Muscle of leg (tissue), 11 donors: ENCODE measurements around the gene HLA-DMB. TPM values are rescaled to one million over a fixed set of nuclear protein-coding genes. Genes with fewer than 3 reads are reported as not detected.
"Not testable (repeated sequence)": the region's sequence is repeated elsewhere in the genome, so short reads cannot be mapped to it uniquely, and the experiment has no call there.

Source experiments
- DNase-seq: peaks from one replicate; pipeline ENCODE4 v3.0.0; 2013
- H3K27ac ChIP-seq: one replicate; pipeline ENCODE4 v1.5.1; 2013; ENCODE audit warnings: mild to moderate bottlenecking, low read length, control low read depth
- H3K27me3 ChIP-seq: one replicate; pipeline ENCODE4 v1.6.1; 2013; ENCODE audit warnings: low read length; ENCODE audit not compliant: control insufficient read depth, insufficient read depth
- H3K36me3 ChIP-seq: one replicate; pipeline ENCODE4 v1.6.1; 2013; ENCODE audit warnings: low read length; ENCODE audit not compliant: control insufficient read depth, insufficient read depth
- H3K4me1 ChIP-seq: one replicate; pipeline ENCODE4 v1.6.1; 2013; ENCODE audit warnings: low read length; ENCODE audit not compliant: control insufficient read depth, insufficient read depth
- H3K4me3 ChIP-seq: one replicate; pipeline ENCODE4 v1.5.1; 2013; ENCODE audit warnings: low read length, control low read depth
- H3K9me3 ChIP-seq: replicated peaks from 2 replicates; pipeline ENCODE4 v1.6.1; 2013; ENCODE audit warnings: low read depth, low read length; ENCODE audit not compliant: control insufficient read depth
- WGBS: methylation state at CpG from one replicate; pipeline ENCODE4 v1.1.5; 2013; ENCODE audit warnings: missing lambda C conversion rate; ENCODE audit not compliant: insufficient coverage; 5-methylcytosine and 5-hydroxymethylcytosine counted together
- polyA plus RNA-seq, 8 donors: library from polyadenylated mRNA; unstranded; fragments of 120-200 nt; gene quantifications; one replicate each; pipeline versions ENCODE4 v1.2.1 to v1.2.3, GENCODE V29; 2013; ENCODE audit warnings: inconsistent platforms in 1 of 8, low replicate concordance in 1 of 8; ENCODE audit not compliant: insufficient read length in 8 of 8, insufficient read depth in 1 of 8
- total RNA-seq: library from RNA; stranded (reverse); fragments of 120-200 nt; gene quantifications from one replicate; pipeline ENCODE4 v1.2.4, GENCODE V29; 2013

HLA-DMB gene
- total and polyA plus RNA-seq, 9 donors, result 3.5 to 5.6 (median 4.4) TPM

DNA sequence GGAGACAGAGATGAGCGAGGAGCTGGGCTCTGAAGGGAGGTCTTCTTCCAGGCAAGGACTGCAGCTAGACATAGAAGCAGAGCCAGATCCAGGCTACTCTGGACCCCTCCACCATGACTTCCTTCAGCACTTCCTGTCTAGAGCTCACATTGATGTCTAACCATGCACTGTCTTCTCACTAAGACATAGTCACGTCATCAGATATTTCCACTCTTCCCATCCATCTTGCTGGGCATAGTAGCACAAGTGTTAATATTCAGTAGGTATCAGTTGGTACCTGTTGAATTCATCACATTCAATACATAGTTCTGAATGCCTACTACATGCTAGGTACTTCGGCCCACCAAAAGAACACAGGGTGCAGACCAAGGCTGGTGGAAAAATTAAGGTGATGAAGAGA is 9.2 kb upstream of the HLA-DMB start:
- Histone ChIP-seq H3K4me1 (peaks cover 3% of the 10 kb centered on the region), H3K4me3 (no peak overlapping the region), H3K9me3 (no peaks in the 10 kb centered on the region)

DNA sequence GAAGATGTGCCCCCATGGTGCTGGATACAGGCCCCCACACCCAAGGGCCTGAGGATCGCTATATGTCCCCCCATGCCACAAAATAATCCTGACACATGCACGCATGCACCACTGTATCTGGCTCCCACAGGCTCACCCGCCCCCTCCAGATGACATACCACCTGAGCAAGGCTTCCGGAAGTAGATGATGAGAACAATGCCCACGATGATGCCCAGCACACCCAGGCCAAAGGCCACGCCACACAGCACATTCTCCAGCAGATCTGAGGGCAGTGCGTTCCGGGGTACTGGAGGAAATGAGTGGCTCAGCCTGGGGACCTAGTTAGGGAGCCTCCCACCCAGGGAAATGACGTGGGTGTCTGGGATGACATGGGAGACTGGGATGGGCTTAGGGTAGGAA is 8.3 kb upstream of the HLA-DMB start:
- peaks cover 3% of the 10 kb centered on the region for H3K4me1 ChIP-seq

More for the DNA sequence above, 9.2 kb upstream of the HLA-DMB start:
- 100% methylated on average over 1 of the region's 3 CpGs for WGBS
- peaks cover 2% of the 10 kb centered on the region for H3K27me3 ChIP-seq
- H3K36me3 ChIP-seq, result no peaks in the 10 kb centered on the region
- DNase-seq, result no peak
- no peak overlapping the region for H3K27ac ChIP-seq

DNA sequence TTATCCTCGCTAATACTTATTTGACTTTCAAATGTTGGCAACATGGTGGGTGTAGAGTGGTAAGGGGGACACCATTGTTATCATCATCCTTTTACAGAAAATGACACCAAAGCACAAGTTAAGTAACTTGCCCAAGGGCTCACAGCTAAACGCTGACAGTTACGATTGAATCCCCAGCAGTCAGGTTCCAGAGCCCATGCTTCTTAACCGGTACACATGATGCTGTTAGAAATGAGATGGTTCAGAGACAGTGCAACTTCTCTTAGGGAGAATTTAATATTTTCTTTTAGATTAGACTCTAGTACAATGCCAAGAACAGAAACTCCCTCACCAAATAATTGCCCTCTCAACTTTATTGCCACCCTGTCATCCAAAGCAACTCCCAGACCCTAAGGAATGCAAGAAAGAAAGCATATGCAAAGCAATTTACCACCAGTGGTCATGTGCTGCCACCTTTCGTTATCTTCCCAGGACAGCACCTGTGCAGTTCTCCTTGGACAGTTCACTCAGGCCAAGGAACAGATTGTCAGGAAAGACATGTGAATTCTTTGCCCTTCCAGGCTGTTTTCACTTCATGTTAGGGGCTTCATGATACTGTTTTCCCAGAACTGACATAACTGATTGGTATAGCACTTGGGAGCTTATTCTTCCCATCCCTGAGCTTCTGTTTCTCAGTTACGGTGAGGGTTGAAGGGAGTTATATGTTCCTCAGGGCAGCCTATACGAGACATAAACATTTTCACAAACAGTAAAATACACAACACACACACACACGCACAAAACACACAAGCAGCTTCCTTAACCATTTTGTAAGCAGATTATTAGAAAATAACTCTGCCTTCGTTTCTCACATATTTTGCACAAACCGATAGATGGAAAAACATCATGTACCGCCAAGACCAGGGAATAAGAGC is 7.0 kb upstream of the HLA-DMB start:
- no peak overlapping the region for H3K4me3 ChIP-seq
- no peaks in the 10 kb centered on the region for H3K9me3 ChIP-seq
- H3K27me3 ChIP-seq, result no peaks in the 10 kb centered on the region
- 0% methylated on average over 1 of the region's 11 CpGs for WGBS
- no peak overlapping the region for H3K27ac ChIP-seq
- peaks cover under 1% of the 10 kb centered on the region for H3K4me1 ChIP-seq
- H3K36me3 ChIP-seq, result no peaks in the 10 kb centered on the region
- DNase-seq, result peak; percentile 54

More for the DNA sequence above, 8.3 kb upstream of the HLA-DMB start:
- H3K9me3 ChIP-seq, result no peaks in the 10 kb centered on the region
- 70% methylated on average over 4 of the region's 9 CpGs for WGBS
- no peak overlapping the region for H3K4me3 ChIP-seq
- no peak overlapping the region for H3K27ac ChIP-seq
- no peaks in the 10 kb centered on the region for H3K27me3 ChIP-seq
- no peaks in the 10 kb centered on the region for H3K36me3 ChIP-seq
- DNase-seq, result no peak

DNA sequence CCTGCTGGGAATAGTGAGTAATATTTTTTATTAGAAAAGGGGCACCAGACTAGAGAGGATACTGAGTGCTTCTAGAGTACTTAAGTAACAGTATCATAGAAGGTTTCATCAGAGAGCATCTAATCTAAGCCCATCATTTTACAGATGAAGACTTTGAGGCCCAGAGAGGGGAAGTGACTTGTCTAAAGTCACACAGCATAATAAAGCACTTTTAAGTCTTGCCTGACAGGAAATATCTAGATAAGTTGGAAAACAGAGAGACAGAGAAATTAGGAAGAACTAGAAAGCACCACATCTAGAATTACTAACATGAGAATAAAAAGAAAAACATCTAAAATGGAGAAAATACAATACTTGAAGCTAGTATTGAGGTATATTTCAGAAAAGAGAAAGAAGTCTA is 6.1 kb upstream of the HLA-DMB start:
- no peak for DNase-seq
- no peaks in the 10 kb centered on the region for H3K27me3 ChIP-seq
- H3K9me3 ChIP-seq, result no peaks in the 10 kb centered on the region
- H3K36me3 ChIP-seq, result no peaks in the 10 kb centered on the region
- no peak overlapping the region for H3K4me3 ChIP-seq
- no peaks in the 10 kb centered on the region for H3K4me1 ChIP-seq
- H3K27ac ChIP-seq, result no peak overlapping the region

DNA sequence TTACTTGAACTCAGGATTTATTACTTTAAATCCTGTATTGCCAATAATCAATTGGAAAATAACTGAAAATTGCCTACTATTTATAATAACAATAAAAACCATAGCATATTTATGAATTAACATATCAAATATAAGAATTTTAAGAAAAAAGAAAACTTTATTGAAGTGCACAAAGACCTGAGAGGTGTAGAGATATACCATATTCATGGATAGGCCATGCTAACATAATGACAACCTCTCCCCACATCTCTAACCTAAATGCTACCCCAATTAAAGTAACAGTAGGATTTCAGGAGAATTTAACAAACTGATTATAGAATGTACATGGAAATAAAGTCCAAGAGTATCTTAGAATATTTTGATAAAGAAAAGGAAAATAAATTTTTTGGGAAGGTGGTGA is 5.1 kb upstream of the HLA-DMB start:
- H3K27me3 ChIP-seq, result peaks cover 2% of the 10 kb centered on the region
- H3K4me3 ChIP-seq, result no peak overlapping the region
- no peak overlapping the region for H3K27ac ChIP-seq
- H3K4me1 ChIP-seq, result peaks cover 4% of the 10 kb centered on the region
- DNase-seq, result no peak
- no peaks in the 10 kb centered on the region for H3K36me3 ChIP-seq
- no peaks in the 10 kb centered on the region for H3K9me3 ChIP-seq

DNA sequence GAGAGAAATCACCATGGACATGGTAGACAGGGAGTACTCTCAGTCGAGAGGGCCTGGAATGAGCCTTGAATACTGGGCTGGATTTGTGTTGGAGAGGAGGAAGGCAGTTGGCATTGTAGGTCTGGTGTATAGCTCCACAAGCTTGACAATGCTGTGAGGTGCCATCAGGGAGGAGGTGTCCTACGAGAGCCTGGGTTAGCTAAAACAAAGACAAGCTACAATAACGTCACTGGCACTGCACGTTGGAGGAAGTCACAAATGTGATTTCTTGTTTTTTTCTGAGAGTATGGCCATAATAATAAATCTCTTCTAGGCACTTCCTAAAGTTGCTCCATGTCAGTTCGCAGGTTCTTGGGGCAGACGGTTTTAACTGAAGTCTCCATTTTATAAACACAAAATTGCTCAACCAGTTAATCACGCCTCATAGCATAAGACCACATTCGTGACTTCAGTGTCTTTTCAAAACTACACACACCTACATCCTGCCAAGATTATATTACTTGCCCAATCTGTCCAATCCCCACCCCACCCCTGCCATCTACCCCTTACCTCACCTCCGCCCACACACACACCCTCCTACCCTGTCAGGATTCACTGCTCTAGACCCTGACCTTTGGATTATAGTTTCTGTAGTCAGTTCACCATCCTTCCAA is 4.4 kb upstream of the HLA-DMB start:
- Histone ChIP-seq H3K4me3 (no peak overlapping the region), H3K9me3 (no peaks in the 10 kb centered on the region), H3K27me3 (peaks cover 6% of the 10 kb centered on the region), H3K27ac (peak overlapping the region; percentile 15), H3K36me3 (no peaks in the 10 kb centered on the region), H3K4me1 (peaks cover 7% of the 10 kb centered on the region)
- no peak for DNase-seq
- WGBS, result 70% methylated on average over 5 of the region's 9 CpGs

DNA sequence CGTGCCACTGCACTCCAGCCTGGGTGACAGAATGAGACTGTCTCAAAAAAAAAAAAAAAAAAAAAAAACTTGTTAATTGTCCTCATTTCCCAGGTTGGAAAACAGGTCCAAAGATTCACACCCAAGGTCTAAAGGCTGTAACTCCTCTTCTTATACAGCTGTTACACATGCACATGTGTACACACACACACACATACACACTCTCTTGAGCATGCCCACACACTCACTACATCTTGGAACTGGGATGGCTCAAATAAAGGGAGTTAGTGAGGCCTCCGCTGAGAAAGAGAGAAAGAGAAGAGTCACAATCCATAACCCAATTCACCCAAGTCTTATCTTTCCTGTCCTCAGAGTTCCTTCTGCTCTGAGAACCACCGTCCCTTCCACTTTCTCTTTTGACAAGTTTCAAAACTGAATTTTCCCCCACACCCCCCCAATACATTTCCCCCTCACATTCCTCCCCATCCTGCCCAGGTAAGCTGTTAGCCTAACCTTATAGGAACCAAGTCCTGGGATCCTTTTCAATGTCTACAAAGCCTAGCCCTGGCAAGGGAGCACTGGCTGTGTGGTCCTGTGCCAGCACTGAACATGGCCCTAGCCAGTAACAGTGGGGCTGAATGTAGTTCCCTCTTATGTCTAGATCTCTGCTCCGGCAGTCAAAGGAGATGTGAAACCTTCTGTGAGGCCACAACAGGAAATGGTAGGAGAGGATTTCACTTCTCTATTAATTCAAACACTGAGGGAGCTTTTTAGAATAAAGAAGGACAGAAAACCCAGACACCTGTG is 3.2 kb upstream of the HLA-DMB start:
- Histone ChIP-seq H3K36me3 (no peaks in the 10 kb centered on the region), H3K27ac (peak overlapping the region; percentile 37), H3K4me3 (no peak overlapping the region), H3K9me3 (no peaks in the 10 kb centered on the region), H3K27me3 (peaks cover 6% of the 10 kb centered on the region), H3K4me1 (peaks cover 7% of the 10 kb centered on the region)
- DNase-seq, result peak; percentile 74
- WGBS, result 90% methylated on average over 1 of the region's 4 CpGs

DNA sequence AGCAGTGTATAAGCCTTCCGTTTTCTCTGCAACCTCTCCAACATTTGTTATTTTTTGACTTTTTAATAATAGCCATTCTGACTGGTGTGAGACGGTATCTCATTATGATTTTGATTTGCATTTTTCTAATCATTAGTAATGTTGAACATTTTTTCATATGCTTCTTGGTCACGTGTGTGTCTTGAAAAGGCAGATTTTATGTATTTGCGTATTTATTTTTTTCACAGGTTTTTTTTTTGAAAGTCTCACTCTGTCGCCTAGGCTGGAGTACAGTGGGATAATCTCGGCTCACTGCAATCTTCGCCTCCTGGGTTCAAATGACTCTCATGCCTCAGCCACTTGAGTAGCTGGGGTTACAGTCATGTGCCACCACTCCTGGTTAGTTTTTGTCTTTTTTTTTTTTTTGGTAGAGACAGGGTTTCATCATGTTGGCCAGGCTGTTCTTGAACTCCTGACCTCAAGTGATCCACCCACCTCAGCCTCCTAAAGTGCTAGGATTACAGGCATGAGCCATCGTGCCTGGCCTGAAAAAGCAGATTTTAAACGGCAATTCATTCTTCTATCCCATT is 1.8 kb upstream of the HLA-DMB start:
- H3K27me3 ChIP-seq, result peaks cover 11% of the 10 kb centered on the region
- DNase-seq, H3K36me3 ChIP-seq, H3K9me3 ChIP-seq, H3K27ac ChIP-seq, H3K4me3 ChIP-seq, H3K4me1 ChIP-seq: not testable (repeated sequence)
- WGBS, result 33% methylated on average over 3 of the region's 9 CpGs

DNA sequence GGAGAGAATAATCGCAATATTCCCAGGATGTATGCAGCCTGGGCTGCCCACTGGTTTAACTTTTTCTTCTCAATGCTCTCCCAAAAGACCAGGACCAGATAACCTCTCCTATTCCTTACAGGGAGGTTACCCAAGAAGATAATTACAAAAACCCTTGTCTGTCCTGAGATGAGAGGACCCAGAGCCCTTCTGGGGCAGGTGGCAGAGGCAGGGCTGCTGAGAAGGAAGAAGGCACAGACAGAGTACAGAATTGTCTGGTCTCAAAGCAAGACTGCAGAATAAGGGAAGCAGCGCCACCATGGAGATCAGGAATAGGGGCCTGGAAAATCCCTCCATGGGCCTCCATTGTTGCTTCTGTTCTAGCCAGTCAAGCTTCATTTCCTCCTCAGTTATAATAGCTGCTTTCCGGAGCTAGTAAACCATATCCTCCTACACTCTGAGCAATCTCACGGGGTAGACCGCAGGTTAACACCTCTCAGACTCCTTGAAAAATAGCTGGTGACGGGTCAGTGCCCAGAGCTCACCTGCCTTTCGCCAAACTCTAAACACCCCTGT is 463 bp upstream of the HLA-DMB start:
- peak; percentile 16 for DNase-seq
- 55% methylated on average over 6 of the region's 7 CpGs for WGBS
- peaks cover 16% of the 10 kb centered on the region for H3K27me3 ChIP-seq
- no peaks in the 10 kb centered on the region for H3K36me3 ChIP-seq
- no peaks in the 10 kb centered on the region for H3K9me3 ChIP-seq
- peaks cover 7% of the 10 kb centered on the region for H3K4me1 ChIP-seq
- H3K27ac ChIP-seq, result peak overlapping the region; percentile 86
- H3K4me3 ChIP-seq, result no peak overlapping the region
